GM18526 (cell line): ENCODE results near the gene KMT5C.
A peak's percentile ranks its signal among the peaks of the same experiment; 100 is the strongest.

ENCODE experiments used
- POLR2A ChIP-seq: IDR thresholded peaks from 3 replicates; pipeline ENCODE4 v1.6.1; 2011; ENCODE audit not compliant: insufficient read length; ENCODE audit errors: extremely low read depth

The KMT5C gene

DNA sequence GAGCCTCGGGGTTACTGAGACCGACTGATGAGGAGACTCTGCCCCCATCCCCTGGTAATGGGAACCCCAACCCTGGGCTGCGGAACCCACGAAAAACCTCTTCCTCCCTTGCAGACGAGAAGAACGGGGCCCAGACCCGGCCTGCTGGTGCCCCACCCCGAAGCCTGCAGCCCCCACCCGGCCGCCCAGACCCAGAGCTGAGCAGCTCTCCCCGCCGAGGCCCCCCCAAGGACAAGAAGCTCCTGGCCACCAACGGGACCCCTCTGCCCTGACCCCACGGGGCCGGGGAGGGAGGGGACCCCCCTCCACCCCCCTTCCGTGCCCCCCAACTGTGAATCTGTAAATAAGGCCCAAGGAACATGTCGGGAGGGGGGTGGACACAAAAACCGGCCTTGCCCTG, 27.9 kb upstream of the KMT5C start:
- TF ChIP-seq POLR2A = no peak

DNA sequence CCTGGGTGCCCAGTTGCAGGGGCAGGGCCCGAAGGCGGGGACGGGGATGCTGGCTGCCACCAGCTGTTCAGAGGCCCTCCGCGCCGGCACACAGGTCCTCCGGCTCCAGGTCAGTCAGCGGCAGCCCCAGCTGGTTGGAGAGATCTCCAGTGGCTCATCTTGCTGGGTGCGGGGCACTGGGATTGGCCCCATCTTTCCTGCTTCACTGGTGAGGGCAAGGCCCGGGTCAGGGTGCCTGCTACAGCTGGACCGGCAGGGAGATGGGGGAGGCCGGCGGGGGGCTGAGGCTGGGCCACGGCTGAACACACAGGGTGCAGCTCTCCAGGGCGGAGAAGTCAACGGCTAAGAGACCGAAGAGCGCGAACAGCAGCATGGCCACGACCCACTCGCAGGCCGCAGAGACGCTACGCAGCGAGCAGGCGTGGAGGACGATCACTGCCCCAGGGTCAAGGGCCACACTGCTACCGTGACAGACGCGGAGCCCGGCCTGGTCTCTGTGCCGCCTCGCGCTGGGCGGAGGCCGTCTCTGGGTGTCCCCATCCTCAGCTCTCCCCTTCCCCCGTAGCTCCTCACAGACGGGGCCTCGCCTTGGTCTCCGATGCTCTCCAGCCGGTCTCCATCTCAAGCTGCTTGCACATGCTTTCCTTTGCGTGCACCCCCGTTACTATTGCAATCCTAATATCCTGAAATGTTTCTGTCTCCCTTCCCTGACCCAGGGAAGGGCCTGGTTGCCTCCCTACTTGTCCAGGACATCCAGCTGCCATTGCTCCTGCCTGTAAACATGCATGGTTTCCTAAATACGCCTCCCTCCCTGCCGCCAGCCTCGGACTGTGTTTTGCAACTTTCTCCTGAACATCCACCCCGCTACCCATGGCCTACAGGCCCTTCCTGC, 26.8 kb upstream of the KMT5C start:
- TF ChIP-seq POLR2A = no peak

DNA sequence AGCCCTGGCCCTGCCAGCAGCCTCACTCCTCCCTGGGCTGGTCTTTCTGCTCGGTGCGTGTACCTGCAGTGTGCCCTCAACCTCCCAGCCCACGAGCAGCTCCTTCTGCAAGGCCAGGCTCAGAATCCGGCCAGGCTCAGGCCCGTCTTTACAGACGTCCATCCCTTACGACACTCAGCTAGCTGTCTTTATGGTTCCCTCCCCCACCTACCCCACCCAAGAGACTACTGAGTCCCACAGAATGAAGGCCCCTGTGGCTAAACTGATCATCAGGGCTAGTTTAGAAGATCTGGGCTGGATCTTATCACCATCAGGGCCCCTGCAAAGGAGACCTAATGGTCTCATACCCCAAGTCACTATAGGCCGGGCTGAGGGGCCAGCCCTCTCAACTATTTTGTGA, 25.3 kb upstream of the KMT5C start:
- TF ChIP-seq POLR2A = no peak

DNA sequence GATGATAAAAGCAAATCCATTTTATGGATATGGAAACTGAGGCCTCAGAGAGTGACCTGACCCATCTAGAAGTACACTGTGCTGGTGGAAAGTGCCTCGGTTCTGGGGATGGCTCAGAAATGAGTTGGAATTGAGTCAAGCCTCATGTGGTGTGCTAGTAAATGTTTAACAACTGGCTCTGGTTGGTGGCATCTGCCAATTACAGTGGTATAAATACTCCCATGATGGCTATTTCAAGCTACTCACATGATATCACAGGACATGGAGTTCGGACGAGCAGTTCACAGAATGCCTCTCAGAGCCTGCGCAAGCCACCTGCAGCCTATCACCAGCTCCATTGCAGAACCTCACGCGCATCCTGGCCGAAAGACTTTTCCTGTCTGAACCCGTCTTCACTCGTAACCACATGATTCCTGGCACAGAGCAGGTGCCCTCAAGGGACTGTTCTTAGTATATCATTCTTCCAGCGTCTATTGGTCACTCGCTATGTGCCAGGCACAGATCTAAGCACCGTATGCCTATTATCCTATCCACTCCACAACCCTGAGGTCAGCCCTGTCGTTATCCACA, 23.6 kb upstream of the KMT5C start:
- TF ChIP-seq POLR2A = no peak

- no peak for TF ChIP-seq POLR2A
Measured at GRCh38 chr19:55316646-55317045, 23.0 kb upstream of the KMT5C start.

GRCh38 chr19:55319785-55320184, 19.9 kb upstream of the KMT5C start:
- TF ChIP-seq POLR2A = no peak

DNA sequence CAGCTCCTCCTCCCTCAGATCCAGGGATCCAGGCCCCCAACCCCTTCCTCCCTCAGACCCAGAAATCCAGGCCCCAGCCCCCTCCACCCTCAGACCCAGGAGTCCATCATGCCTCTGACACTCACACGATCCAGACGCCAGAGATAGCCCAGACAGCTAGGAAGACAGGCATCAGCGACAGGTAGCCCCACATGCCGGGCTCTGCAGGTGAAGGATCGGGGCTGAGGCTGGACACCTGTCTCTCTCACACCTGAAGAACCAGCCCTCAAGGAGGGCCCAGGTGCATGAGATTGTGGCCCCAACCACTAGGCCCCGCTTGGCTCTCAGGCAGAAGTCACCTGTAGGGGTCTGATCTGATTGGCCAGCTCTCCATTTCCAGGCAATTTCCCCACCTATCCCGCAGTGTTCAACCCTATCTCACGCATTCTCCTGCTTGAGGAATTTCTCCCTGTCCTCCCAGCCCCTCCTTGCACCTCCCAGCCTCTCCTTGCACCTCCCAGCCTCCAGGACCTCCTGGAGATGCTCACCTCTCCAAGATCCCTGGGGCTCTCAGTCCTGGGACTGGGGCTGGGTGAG, 18.7 kb upstream of the KMT5C start:
- no peak for TF ChIP-seq POLR2A

DNA sequence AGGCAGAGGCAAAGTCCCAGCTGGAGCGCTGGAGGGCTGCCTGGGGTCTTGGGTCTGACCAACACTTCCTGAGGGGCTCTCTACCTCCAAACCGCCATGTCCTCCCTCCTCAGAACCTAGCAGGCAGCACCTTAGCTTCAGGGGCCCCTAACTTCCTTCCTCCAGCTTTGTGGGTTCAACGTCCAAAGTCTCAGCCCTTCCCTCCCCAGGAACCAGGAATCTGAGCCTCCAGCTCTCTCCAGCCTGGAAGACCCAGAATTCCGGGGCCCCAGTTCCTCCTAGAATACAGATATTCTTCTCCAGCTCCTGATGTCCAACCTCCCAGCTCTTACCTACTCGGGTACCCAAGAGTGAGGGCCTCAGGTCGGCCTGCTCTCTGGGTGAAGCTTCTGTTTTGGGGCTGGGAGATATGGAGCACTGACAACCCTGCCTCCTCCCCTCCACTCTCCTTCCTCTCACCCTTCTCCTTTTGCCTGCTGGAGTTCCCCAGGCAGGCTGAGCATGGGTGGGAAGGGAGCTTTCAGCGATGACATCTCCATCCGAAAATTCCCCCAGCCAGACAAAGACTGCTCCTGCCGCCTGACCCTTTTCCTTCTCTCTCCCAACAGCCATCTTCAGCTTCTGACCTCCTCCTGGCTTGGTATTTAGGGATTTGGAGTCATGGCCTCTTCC, 18.1 kb upstream of the KMT5C start:
- TF ChIP-seq POLR2A = no peak

GRCh38 chr19:55322204-55322885, 17.3 kb upstream of the KMT5C start:
- TF ChIP-seq POLR2A = no peak

DNA sequence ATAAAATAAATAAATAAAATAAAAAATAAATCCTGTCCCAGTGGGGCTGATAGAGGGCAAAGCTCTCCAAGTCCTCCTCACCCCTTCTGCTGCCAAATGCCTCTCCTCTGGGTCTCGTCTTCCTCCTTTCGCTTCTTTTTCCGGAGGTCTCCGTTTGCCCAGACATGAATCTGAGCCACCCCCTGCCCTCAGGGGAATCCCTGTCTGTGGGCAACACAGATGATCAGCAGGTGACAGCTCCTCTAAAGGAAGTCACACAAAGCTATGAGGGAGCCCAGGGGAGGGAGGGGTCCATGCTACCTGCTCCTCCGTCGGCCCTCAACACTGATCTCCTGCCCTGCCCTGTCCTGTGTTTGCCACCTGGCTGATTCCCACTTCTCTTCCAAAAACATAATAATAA, 15.0 kb upstream of the KMT5C start:
- no peak for TF ChIP-seq POLR2A

- TF ChIP-seq POLR2A = no peak
Measured at GRCh38 chr19:55325172-55325571, 14.5 kb upstream of the KMT5C start, which contains the start of gene TMEM150B. Gene TMEM150B (minus strand): TSS chr19:55325341. CDS start chr19:55321036, 4,305 bp downstream.

DNA sequence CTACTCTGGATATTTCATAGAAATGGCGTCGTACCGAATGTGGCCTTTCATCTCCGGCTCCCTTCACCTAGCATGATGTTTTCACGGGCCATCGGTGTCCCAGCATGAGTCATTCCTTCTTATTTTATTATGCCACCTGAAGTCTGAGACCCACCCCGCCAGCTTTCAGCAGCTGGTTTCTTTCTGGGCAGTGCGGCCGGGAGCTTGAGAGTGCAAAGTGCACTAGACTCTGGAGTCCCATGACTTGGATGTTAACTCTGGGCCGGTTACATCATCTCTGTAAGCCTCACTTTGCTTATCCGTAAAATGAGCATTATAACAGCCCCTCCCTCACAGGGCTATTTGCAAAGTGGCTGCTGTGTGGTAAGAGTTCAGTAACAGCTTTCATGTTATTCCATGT, 5.8 kb upstream of the KMT5C start:
- TF ChIP-seq POLR2A = no peak

GRCh38 chr19:55336101-55336500, 3.6 kb upstream of the KMT5C start:
- TF ChIP-seq POLR2A = no peak

GRCh38 chr19:55339889-55340783, 460 bp downstream of the KMT5C start:
- TF ChIP-seq POLR2A = peak; percentile 69
